GM21723 (cell line): ENCODE measurements around the gene PCNT.

ENCODE experiments used
- ATAC-seq: cut with Tn5 transposase; IDR thresholded peaks from one replicate; pipeline ENCODE4 v1.9.1; 2021; ENCODE audit warnings: mild to moderate bottlenecking, moderate library complexity; ENCODE audit not compliant: unreplicated experiment

PCNT gene

DNA sequence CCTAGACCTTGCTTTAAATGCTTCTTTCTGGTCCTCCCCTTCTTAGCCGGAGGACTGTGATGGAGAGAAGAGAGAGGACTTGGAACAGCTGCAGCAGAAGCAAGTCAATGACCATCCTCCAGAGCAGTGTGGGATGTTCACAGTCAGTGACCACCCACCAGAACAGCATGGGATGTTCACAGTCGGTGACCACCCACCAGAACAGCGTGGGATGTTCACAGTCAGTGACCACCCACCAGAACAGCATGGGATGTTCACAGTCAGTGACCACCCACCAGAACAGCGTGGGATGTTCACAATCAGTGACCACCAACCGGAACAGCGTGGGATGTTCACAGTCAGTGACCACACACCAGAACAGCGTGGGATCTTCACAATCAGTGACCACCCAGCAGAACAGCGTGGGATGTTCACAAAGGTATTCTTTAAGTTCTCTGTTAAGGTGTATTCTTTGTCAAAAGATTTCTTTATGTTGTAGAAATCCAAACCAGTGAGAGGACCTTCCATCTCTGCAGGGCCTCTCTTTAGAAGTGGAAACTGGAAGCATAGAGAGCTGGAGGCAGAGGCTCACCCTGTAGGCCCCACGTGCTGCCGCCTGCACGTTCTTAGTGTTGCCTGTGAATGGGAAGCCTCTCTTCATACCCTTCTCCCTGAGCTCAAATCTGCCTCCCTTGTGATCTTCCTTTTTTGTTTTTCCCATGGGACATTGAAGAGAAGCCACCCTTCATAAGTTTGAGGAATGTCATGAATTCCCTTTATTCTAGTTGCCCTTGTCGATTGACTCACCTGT is 10.6 kb downstream of the PCNT start:
- ATAC-seq = no peak

DNA sequence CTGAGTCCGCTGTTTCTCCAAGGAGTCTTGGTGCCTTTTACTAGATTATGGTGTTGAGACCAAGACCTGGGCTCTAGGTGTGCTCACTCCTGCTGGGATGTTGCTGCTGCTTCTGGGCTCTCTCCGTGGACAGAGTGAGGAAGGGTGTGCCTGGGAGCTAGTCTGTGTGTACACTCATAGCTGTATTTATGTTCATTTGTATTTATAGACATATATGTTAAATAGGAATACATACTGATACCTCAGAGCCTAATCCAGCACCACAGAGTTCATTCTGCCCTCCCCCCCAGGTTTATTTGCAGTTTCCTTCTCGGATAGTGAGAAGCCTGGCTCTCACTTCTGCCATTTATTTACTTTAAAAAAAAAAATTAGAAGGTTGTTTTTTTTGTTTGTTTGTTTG is 12.6 kb downstream of the PCNT start:
- no peak for ATAC-seq

DNA sequence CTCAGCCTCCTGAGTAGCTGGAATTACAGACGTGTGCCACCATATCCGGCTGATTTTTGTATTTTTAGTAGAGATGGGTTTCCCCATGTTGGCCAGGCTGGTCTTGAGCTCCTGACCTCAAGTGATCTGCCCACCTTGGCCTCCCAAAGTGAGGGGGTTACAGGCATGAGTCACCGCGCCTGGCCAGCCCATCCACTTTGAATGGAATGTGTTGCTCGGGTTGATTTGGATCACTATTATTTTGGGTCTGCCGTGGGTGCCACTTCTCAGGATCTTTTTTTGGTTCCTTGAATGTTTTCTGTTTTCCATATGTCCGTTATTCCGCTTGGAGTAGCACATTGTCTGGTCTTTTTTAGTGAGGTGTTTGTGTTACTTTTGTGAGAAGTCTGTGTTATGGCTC is 17.0 kb downstream of the PCNT start:
- no peak for ATAC-seq

DNA sequence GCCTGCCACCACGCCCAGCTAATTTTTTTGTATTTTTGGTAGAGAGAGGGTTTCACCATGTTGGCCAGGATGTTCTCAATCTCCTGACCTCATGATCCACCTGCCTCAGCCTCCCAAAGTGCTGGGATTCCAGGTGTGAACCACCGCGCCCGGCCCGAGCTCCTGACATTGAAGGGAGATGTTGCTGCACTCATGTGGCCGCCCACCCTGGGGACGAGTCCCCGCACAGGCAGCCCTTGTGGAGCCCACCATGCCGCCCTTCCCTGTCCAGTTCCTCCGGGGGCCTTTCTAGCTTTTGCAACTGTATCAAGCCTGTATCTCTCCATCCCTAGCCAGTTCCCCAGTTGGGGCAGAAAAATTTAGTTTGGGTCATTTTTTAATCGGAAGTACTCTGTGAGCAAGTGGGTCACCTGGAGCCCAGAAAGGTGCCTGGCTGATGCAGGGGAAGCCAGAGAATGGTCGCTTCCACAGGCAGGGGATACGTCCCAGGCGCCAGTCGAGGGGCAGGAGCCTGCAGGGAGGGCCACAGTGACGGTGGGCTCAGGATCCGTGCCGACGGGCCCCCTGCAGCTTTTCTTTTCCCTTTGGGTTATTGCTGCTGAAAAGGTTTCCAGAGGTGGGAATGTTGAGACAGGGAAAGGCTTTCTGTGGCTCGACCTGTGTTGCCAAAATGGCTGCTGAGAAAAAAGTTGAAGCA is 20.4 kb downstream of the PCNT start:
- ATAC-seq = no peak

DNA sequence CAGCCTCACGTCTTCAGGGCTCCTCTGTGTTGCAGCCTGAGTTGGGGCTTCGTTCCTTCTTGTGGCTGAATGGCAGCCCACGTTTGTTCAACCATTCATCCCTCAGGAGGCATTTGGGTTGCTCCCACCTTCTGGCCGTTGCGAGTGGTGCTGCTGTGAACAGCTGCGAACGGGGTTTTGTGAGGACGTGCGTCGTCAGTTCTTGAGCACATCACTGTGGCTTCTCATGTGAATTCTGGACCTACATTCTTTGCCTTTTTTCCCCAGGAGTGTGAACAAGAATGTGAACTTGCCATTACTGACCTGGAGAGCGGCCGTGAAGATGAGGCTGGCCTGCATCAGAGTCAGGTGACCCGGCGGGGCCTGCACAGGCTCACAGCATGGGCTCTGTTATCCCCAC is 21.9 kb downstream of the PCNT start:
- no peak for ATAC-seq

DNA sequence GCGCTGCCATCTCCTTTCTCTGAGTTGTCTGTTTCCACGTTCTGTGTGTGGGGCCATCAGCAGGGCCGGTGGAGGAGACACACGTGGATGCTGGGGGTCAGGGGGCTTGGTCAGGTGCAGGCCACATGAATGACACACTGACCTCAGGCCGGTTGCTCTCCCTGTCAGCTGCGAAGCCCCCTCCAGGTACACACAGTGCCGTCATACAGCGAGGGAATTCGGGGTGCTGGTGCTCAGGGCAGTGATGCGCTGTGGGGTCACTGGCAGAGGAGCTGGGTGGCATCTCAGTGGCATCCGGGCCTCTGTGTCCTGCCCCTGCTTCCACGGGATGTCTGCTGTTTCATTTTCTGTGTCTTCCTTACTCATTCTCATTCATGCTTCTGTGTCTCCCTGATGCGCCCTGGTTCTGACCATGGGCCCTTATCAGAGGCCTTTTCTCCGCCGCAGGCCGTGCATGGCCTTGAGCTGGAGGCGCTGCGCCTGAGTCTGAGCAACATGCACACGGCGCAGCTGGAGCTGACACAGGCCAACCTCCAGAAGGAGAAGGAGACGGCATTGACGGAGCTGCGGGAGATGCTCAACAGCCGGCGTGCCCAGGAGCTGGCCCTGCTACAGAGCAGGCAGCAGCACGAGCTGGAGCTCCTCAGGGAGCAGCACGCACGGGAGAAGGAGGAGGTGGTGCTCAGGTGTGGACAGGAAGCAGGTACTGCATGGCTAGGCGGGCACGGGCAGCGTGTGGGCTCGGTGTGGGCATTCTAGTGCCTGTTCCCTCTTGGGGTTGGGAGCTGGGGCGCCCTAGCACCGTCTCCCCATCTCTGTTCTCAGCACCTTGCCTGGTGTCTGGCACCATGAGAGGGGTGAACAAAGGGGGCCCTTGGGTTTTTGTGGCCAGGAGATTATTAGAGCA is 22.6 kb downstream of the PCNT start:
- ATAC-seq = no peak

DNA sequence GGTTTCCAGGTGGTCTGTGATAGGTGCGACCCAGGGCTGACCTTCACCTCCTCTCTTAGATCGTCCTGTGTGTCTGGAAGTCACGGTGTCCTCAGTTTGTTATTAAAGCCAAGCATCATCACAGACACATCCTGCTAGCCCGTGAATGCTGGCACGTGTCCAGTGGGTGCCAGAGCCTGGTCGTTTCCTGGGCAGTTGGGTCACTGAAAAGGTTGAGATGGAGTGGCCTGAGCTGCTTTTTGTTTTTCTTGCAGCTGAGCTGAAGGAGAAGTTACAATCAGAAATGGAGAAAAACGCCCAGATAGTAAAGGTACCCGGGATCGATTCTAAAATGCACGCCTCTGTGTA is 23.2 kb downstream of the PCNT start:
- no peak for ATAC-seq

DNA sequence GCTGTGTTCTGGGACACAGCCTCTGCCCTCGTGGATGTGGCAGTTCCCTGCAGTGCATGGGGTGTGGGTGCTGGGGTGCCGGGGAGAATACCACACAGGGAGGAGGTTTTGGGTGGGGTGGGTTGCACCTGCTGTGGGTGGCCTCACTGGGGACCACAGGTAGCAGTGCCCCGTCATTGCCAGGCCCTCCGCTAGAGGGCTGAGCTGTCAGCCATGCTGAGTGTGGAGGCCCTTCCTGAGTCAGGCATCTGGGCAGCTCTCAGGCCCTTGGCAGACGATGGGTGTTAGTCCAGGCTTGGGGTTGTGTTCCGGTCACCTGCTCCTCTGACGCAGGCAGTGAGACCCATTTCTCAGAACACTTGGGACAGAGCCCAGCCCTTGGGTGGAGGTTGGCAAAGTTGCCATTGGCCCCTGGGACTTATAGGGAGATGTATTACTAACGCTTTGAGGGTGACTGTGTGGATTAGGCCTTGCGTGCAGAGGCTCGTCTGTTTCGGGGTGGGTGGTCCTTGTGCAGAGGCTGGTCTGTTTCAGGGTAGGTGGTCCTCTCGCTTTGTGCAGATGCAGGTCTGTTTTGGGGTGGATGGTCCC is 23.9 kb downstream of the PCNT start:
- ATAC-seq = no peak

DNA sequence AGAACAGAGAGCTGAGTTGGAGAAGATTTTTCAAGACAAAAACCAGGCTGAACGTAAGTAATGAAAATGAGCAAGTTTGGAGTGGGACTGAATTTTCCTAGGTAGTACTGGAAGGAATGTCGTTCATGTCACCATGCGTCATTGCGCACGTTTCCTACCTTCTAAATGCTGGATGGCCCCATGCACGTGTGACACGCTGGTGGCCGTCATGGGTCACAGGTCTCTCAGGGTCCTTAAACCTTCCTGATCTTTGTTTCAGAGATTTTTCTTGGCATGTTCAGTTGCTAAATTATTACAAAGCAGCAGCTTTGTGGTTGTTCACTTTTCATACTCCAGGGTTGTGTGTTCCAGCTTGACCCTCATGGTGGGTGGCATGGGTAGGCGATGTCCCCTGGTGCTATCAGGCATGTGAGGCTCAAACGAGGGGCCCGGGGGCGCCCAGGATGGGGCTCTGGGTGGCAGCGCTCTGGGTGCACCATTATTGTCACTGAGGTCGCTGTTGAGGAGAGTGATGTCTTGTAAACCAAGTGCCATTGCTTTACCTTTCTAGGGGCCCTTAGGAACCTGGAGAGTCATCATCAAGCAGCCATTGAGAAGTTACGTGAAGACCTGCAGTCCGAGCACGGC is 25.3 kb downstream of the PCNT start:
- ATAC-seq = no peak

DNA sequence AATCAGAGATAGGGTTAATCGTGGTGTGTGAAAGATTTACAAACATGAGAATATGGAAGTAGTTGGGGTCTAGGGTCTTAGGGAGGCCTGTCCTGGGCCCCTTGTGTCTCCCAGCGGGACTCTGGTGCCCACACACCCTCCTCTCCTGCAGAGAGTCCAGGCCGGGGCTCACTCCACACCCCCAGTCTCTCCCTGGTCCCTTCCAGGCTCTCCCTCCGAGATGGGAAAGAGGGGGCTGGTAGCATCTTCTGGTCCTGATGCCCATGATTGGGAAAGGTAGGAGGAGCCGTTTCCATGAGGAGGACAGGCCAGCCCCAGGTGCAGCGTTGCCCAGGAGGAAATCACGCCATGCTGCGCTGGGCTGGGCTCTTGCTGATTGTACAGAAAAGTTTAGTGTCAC is 26.6 kb downstream of the PCNT start:
- ATAC-seq = no peak

DNA sequence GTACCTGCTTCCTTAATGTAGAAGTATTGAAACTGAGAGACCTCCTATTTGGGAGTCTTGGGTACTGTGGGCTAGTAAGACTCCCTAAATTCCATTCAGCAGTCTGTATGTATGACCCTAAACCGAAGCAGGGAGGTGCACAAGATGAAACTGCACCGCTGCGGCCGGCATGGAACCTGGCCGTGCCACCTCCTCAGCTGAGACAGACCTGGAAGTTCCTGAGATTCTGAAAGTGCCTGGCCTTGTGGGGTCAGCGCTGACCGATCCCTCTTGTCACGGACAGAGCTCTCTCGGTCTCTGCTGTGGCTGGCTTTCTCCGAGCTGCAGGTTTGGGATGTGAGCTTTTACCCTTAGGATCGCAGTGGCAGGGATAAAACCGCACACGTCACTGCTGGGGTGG is 27.0 kb downstream of the PCNT start:
- ATAC-seq = no peak

DNA sequence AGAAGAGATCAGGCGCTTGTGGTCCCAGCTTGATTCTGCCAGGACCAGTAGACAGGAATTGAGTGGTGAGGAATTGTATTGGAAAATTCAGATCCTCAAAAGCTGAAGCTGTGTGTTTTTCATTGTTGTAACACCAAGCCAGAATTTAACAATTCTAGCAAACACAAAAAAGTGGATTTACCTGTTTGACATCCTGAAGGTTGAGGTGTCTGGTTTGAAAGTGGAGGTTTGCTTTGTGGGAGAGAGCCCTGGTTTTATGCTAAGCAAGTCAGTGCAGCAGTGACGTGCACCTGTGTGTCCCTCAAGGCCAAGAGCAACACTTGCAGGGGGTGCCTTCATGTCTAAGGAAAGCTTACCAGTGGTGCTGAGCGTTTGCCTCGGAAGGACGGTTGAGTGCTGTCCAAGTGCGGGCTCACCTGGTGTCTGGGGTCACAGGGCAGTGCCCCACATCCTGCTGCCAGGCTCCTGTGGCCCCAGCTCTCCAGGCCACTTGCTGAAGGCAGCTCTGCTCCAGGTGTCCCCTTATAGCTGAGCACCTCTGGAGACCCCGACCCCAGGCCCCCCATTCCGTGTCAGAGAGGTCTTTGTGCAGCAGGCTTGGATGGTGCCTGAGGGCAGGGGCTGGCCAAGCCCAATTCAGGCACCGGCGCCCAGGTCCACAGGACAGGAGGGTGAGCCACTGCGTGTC is 27.7 kb downstream of the PCNT start:
- no peak for ATAC-seq

DNA sequence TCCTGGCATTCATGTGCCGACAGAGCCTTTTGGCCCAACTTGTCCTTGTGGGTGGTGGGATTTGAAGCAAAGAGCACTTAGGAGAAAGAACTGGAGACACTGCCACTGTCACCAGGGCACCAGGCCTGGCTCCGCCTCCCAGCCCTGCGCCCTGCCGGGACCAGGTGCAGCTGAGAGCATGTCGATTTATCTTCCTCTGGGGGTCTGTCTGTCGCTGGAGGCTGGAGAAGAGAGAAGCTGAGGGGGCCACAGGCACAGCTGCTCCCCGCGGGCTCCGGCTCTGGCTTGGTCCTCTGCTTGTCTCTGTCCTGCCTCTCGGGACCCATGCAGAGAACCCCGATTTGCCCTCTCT is 28.2 kb downstream of the PCNT start:
- ATAC-seq = no peak

DNA sequence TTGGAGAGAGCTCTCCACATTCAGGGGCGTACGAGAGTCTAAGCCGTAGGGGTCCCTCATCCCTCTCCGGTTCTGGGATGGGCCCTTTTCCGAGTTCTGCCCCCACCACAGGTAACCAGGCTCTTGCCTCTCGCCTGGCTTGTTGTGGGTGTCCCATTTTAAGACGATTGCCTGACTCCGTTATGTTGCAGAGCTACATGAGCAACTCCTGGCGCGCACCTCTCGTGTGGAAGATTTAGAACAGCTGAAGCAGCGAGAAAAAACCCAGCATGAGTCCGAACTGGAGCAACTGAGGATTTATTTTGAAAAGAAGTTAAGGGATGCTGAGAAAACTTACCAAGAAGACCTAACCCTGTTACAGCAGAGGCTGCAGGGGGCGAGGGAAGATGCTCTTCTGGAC is 29.0 kb downstream of the PCNT start:
- ATAC-seq = no peak

DNA sequence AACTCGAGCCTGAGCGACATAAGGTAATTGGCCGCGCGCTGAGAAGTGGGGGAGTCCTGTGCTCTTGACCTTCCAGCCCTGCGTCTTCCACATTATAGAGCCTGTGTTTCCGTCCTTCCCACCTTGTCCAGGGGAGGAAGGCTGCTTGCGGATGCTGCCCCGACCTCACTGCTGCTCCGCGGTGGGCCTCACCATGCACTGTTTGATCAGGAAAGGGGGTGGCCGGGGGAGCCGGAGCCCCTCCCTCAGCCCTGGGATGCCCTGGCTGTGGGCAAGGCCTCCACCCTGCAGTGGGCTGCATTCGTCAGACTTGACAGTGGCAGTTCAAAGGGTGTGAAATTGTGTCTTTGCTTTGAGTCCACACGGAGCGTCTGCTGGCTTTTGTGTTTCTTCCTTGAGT is 30.1 kb downstream of the PCNT start:
- ATAC-seq = no peak

DNA sequence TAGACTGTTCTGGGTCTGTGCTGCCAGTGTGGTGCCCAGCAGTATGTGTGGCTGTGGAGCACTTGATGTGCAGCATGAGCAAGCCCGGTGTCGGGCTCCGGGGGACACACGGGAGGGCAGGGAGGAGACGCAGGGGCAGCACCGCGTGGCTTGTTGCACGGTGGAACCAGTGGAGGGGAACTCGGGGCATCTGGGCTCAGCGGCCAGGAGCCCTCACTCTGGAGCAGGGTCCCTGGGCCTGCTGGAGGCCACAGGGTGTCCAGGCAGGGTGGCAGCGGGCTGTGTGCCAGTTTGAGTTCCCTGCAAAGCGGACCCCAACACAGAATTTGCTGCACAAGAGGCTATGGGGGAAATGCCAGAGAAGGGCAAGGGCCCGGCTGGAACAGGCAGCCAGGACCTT is 30.6 kb downstream of the PCNT start:
- no peak for ATAC-seq

DNA sequence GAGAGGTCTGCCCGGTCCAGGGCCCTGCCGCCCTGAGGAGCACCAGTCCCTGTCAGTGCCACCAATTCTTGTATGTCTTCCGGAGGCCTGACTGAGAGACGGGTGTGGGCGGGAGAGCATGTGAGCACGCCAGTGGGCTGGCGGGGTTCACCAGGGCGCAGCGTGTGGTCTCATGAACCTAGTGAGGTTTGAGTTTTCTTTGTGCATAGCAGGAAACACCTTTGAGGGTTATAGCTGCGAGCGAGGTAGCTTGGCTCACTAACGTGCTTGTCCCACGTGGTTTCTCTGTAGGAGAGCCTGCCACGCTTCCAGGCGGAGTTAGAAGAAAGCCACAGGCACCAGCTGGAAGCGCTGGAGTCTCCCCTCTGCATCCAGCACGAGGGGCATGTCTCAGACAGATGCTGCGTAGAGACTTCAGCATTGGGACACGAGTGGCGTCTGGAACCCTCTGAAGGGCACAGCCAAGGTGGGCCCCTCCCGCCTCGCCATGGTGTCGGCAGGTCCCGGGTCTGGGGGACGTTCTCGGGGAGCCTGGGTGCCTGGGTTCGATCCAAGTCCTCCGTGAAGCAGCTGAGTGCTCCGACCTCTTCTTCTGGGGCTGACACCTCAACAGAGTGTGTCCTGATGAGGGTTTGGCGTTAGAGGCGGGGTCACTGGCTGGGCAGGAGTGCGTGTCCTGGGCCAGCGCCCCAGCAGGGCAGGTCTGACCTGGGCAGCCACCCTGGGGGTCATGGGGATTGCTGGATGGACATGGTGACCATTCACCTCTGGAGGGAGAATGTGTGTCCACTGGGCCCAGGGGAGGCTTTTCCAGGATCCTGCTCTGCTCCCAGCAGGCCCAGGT is 31.4 kb downstream of the PCNT start:
- ATAC-seq = no peak

DNA sequence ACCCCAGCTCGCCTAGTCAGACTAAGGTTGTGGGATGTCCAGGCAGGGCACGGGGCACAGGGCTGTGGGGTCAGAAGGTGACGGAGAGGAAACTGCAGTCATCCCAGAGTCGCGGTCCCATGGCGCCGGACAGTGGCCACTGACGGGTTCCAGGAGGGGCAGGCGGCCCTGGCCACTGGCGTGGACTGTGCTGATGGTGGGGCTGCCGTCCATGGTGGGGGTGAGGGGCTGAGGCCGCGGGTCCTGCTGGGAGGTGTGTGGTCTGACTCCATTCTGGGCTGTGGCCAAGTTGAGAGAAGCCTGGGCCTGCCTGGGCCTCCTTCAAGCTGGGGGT is 32.0 kb downstream of the PCNT start:
- no peak for ATAC-seq

DNA sequence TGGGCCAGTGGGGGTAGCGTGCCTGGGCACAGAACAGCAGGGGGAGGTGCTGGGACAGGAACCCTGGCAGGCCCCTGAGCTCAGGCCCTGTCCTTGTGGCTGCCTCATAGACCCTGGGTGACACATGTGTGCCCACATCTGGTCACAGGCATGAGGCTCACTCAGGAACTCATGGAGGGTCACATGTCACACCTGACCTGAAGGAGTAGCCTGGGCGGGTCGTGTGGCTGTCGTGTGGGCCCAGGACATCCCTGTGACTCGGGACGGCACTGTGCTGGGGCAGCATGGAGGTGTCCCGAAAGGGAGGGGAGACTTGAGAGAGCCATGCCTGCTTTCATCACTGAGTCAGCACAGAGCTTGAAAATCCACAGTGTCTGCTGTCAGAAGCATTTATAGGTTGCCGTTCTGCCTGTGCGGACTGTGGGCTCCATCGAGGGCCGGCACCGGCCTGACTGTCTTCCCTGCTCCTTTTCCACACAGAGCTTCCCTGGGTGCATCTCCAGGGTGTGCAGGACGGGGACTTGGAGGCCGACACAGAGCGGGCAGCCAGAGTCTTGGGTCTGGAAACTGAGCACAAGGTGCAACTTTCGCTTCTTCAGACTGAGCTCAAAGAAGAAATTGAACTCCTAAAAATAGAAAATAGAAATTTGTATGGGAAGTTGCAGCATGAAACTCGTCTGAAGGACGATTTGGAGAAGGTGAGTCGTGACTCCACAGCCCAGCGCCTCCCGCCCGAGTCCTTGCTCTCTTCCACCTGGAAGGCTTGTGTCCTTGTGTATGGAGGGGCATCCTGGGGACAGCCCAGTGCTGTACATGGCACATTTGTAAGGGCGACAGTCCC is 32.8 kb downstream of the PCNT start:
- peak; percentile 45 for ATAC-seq
